HAP-1 (cell line): ENCODE data around the gene HNRNPA3.
"Not testable (repeated sequence)": the region's sequence is repeated elsewhere in the genome, so short reads cannot be mapped to it uniquely, and the experiment has no call there.

ENCODE experiments used
- DNase-seq, 2 experiments: peaks; one replicate each; pipeline ENCODE4 v3.0.0-alpha.2; 2016 to 2020; ENCODE audit warnings: low spot score in 2 of 2
- H3K27me3 ChIP-seq: fragments of 250-450 bp; sonication (Bioruptor Pico); 2 replicates; pipeline ENCODE4 v1.5.1; 2020; ENCODE audit warnings: low read depth, mild to moderate bottlenecking, moderate library complexity
- H3K36me3 ChIP-seq: fragments of 250-450 bp; sonication (Bioruptor Pico); replicated peaks from 2 replicates; pipeline ENCODE4 v1.5.1; 2020; ENCODE audit warnings: mild to moderate bottlenecking
- H3K4me1 ChIP-seq: fragments of 250-450 bp; sonication (Bioruptor Pico); 2 replicates; pipeline ENCODE4 v1.5.1; 2020; ENCODE audit warnings: mild to moderate bottlenecking
- H3K4me3 ChIP-seq: fragments of 250-450 bp; sonication (Bioruptor Pico); 2 replicates; pipeline ENCODE4 v1.5.1; 2020; ENCODE audit warnings: mild to moderate bottlenecking, moderate library complexity
- H3K9me3 ChIP-seq: fragments of 250-450 bp; sonication (Bioruptor Pico); 2 replicates; pipeline ENCODE4 v1.5.1; 2020; ENCODE audit warnings: mild to moderate bottlenecking, moderate library complexity
- in situ Hi-C: fragments of 300-500 bp; cut with MboI; formaldehyde crosslinking; loops from 3 replicates; pipeline ENCODE4 v1.14.3; 2020; ENCODE audit warnings: low sequenced_read_pairs, inconsistent platforms, mixed read lengths

HNRNPA3 gene

DNA sequence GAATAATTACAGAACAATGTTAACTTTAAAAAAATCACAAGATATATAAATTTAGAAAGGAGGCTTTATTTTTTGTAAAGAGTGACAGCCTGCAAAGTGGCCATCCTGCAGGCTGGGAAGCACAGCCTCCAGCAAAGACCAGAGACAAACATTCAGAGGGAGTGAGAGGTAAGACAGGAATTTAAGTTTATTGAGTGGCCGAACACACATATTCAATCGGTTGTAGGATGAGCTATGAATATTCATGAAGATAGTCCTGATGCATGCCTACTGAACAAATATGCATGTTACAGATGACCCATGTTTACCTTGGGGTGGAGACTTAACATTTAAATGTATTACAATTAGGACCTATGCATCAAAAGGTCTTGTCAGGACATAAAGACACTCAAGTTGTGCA, 33.4 kb upstream of the HNRNPA3 start:
- Histone ChIP-seq H3K27me3 (no peaks in the 10 kb centered on the region), H3K9me3 (no peaks in the 10 kb centered on the region), H3K4me3 (no peak overlapping the region), H3K36me3 (no peaks in the 10 kb centered on the region), H3K4me1 (no peaks in the 10 kb centered on the region)
- no peak for DNase-seq
- in situ Hi-C loops = no loop called here

GRCh38 chr2:177179671-177180070, 32.9 kb upstream of the HNRNPA3 start:
- H3K9me3 ChIP-seq, DNase-seq, in situ Hi-C loops, H3K4me3 ChIP-seq, H3K36me3 ChIP-seq, H3K27me3 ChIP-seq, H3K4me1 ChIP-seq: not testable (repeated sequence)

GRCh38 chr2:177180269-177181000, 32.2 kb upstream of the HNRNPA3 start:
- Histone ChIP-seq H3K4me1 (no peaks in the 10 kb centered on the region), H3K4me3 (no peak overlapping the region), H3K27me3 (no peaks in the 10 kb centered on the region), H3K9me3 (no peaks in the 10 kb centered on the region), H3K36me3 (no peaks in the 10 kb centered on the region)
- DNase-seq = no peak
- in situ Hi-C loops = no loop called here

- no peaks in the 10 kb centered on the region for H3K9me3 ChIP-seq
- no peak for DNase-seq
- H3K4me1 ChIP-seq = no peaks in the 10 kb centered on the region
- no peaks in the 10 kb centered on the region for H3K36me3 ChIP-seq
- in situ Hi-C loops = no loop called here
- H3K27me3 ChIP-seq = no peaks in the 10 kb centered on the region
- no peak overlapping the region for H3K4me3 ChIP-seq
Observed at GRCh38 chr2:177183860-177184259, 28.7 kb upstream of the HNRNPA3 start.

DNA sequence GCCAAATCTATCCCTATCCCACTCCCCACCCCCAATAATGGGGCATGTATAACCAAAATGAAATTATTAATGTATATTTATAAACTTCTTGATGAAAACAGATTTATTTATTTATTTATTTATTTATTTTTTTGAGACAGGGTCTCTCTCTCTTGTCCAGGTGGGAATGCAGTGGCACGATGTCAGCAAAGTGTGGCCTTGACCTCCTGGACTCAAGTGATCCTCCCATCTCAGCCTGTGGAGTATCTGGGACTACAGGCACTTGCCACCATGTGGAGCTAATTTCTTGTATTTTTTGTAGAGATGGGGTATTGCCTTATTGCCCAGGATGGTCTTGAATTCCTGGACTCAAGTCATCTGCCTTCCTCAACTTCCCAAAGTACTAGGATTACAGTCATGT, 28.0 kb upstream of the HNRNPA3 start:
- no peaks in the 10 kb centered on the region for H3K4me1 ChIP-seq
- H3K36me3 ChIP-seq = no peaks in the 10 kb centered on the region
- no peaks in the 10 kb centered on the region for H3K27me3 ChIP-seq
- DNase-seq = no peak
- H3K4me3 ChIP-seq = no peak overlapping the region
- in situ Hi-C loops = no loop called here
- no peaks in the 10 kb centered on the region for H3K9me3 ChIP-seq

- H3K9me3 ChIP-seq, H3K27me3 ChIP-seq, H3K4me3 ChIP-seq, H3K36me3 ChIP-seq, H3K4me1 ChIP-seq, in situ Hi-C loops, DNase-seq: not testable (repeated sequence)
Observed at GRCh38 chr2:177186038-177186437, 26.6 kb upstream of the HNRNPA3 start.

GRCh38 chr2:177187631-177188312, 24.8 kb upstream of the HNRNPA3 start:
- no peak for DNase-seq
- Histone ChIP-seq H3K27me3 (no peaks in the 10 kb centered on the region), H3K4me1 (no peaks in the 10 kb centered on the region), H3K9me3 (no peaks in the 10 kb centered on the region), H3K36me3 (no peaks in the 10 kb centered on the region), H3K4me3 (no peak overlapping the region)
- in situ Hi-C loops = no loop called here

DNA sequence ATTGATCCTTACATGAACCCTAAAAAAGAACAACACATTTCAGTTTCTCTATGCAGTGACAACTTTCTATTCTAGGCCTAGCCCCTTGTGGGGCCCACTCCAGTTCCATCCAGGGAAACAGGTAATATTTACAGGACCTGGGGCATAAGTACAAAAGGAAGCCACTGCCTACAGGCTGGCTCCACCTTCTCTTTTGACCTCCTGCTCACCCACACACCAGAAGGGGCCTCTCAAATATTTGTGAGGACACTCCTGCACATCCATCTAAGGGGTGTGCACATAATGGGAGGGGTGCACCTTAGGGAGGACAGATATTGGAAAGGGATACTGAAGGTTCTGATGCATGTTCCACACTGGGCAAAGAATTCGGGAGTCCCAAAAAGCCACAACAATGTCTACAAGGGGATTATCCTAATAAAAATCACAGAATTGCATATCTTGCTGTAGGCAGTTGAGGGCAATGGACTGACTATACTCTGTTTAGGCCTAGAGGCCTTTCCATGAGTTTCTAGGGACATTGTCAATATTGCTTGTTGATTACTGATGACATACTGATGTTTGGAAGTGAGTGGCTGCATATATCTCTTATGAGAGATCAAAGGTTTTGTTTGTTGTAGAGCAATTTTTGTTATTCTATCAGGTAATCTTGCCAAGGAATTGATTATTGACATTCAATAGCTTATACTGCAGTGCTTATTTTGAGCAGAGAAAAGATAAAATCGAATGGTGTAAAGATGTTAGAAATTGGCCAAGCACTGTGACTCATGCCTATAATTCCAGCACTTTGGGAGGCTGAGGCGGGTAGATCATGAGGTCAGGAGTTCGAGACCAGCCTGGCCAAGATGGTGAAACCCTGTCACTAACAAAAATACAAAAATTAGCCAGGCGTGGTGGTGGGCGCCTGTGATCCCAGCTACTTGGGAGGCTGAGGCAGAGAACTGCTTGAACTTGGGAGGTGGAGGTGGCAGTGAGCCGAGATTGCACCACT, 23.8 kb upstream of the HNRNPA3 start:
- no peaks in the 10 kb centered on the region for H3K27me3 ChIP-seq
- DNase-seq = no peak
- H3K9me3 ChIP-seq = no peaks in the 10 kb centered on the region
- H3K4me3 ChIP-seq = no peak overlapping the region
- in situ Hi-C loops = no loop called here
- no peaks in the 10 kb centered on the region for H3K36me3 ChIP-seq
- H3K4me1 ChIP-seq = no peaks in the 10 kb centered on the region

- no peaks in the 10 kb centered on the region for H3K9me3 ChIP-seq
- no peaks in the 10 kb centered on the region for H3K36me3 ChIP-seq
- no peaks in the 10 kb centered on the region for H3K4me1 ChIP-seq
- in situ Hi-C loops = no loop called here
- no peak overlapping the region for H3K4me3 ChIP-seq
- no peaks in the 10 kb centered on the region for H3K27me3 ChIP-seq
- no peak for DNase-seq
Observed at GRCh38 chr2:177190941-177191340, 21.7 kb upstream of the HNRNPA3 start.

DNA sequence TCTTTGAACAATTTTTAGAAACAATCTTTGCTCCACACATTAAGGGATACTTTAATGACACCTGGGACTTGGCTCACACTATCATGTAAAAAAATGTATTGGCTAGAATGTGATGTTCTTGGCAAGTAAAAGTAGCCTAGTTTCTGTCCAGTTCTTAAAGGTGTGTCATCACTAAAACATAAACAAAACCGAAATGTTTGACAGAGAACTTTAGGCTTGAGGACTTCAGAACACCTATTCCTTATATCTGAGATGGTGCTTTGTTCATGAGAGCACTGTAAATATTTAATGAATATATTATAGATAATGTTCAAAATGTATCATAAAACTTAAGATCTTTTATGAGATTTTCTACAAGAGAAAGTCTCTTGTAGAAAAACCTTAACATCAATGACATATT, 19.8 kb upstream of the HNRNPA3 start:
- Histone ChIP-seq H3K4me1 (no peaks in the 10 kb centered on the region), H3K36me3 (no peaks in the 10 kb centered on the region), H3K9me3 (no peaks in the 10 kb centered on the region), H3K4me3 (no peak overlapping the region), H3K27me3 (no peaks in the 10 kb centered on the region)
- in situ Hi-C loops = no loop called here
- no peak for DNase-seq

DNA sequence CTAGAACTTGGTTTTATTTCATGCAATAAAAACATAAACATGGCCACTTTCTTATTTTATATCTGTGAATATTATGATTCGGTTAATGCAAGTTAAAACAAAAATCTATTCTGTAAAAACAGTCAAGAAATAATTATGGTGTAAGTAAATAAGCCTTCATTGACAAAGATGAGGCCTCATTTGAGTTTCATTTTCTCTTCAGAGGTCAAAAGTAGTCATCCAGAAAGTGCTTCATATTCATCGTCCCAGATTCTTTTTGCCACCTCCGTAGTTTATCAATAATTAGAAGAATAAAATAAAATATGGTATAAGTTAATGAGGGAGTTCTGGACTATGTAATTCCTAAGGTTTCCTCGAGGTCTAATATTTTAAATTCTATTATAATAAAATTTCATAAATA, 19.4 kb upstream of the HNRNPA3 start:
- H3K27me3 ChIP-seq = no peaks in the 10 kb centered on the region
- DNase-seq = no peak
- in situ Hi-C loops = no loop called here
- H3K9me3 ChIP-seq = no peaks in the 10 kb centered on the region
- no peaks in the 10 kb centered on the region for H3K4me1 ChIP-seq
- H3K36me3 ChIP-seq = no peaks in the 10 kb centered on the region
- H3K4me3 ChIP-seq = no peak overlapping the region

DNA sequence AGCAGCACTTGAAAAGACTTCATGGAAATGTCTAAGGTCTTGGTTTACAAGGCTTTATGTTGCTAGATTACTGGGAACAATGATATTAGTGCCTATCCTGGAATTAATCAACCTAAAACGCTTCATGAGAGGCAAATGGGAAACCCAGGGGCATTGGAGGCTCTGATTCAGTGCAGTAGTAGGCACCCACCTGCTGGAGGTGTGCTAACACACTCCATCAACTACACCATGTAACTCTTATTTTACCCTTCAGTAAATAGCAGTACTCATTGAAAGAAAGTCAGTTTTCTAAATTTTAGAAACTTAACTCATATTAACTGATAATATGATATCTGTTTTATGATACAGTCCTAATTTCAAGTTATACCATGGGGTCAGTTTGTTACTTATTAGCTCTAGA, 17.4 kb upstream of the HNRNPA3 start:
- no peaks in the 10 kb centered on the region for H3K9me3 ChIP-seq
- H3K36me3 ChIP-seq = no peaks in the 10 kb centered on the region
- in situ Hi-C loops = no loop called here
- no peak overlapping the region for H3K4me3 ChIP-seq
- no peaks in the 10 kb centered on the region for H3K27me3 ChIP-seq
- no peaks in the 10 kb centered on the region for H3K4me1 ChIP-seq
- DNase-seq = no peak

DNA sequence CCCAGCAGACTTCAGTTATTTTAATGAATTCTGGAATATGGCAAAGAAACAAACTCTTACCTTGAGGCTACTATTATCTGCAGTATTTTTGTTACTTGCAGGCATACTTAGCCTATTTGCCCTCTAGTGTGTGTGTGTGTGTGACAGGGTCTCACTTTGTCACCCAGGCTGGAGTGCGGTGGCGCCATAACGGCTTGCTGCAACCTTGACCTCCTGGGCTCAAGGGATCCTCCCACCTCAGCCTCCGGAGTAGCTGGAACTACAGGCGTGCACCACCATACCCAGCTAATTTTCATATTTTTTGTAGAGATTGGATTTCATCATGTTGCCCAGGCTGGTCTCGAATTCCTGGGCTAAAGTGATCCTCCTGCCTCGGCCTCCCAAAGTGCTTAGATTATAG, 12.2 kb upstream of the HNRNPA3 start:
- DNase-seq, H3K4me1 ChIP-seq, H3K4me3 ChIP-seq, H3K36me3 ChIP-seq, H3K27me3 ChIP-seq, in situ Hi-C loops, H3K9me3 ChIP-seq: not testable (repeated sequence)

DNA sequence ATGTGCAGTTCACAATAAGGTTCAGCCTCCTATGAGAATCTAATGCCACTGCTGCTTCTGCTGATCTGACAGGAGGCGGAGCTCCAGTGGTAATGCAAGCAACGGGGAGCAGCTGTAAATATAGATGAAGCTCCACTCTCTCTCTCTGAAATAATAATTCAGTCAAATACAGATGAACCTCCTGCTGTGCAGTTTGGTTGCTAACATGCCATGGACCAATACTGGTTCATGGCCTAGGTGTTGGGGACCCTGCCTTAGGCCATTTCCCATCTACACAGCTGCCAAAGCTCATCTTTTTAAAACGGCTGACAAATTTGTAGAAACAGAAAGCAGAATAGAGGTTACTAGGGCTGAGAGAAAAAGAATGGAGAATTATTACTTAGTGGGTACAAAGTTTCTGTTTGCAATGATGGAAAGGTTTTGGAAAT, 10.7 kb upstream of the HNRNPA3 start:
- no peak for DNase-seq
- in situ Hi-C loops = no loop called here
- H3K36me3 ChIP-seq = no peaks in the 10 kb centered on the region
- no peaks in the 10 kb centered on the region for H3K27me3 ChIP-seq
- H3K4me1 ChIP-seq = peaks cover 9% of the 10 kb centered on the region; the same call in 1 of the 2 replicates
- no peak overlapping the region for H3K4me3 ChIP-seq
- no peaks in the 10 kb centered on the region for H3K9me3 ChIP-seq
